ENCODE measurements around the gene C6orf132. TPM values are rescaled to one million over a fixed set of nuclear protein-coding genes. Genes with fewer than 3 reads are reported as not detected.

C6orf132 gene
- total RNA-seq, 1 donor from 2014 or later: 11.3 TPM

GRCh38 chr6:42128460-42129359 lies 13.7 kb downstream of the C6orf132 start:
- H3K36me3 ChIP-seq (ENCODE audit: control insufficient read depth, insufficient read depth, low read length): peaks cover 46% of the 10 kb centered on the region
- DNase-seq (ENCODE audit: low read depth) (no peak), FAIRE-seq (no peak)
- TF ChIP-seq CTCF (IDR thresholded peaks at IDR 0.05; ENCODE audit: insufficient read depth, low read length, severe bottlenecking): no peak
- H3K27me3 ChIP-seq (ENCODE audit: control insufficient read depth, insufficient read depth, low read length): no peaks in the 10 kb centered on the region
- no peak overlapping the region for H3K4me3 ChIP-seq (ENCODE audit: low read depth, low read length)

- H3K36me3 ChIP-seq (ENCODE audit: control insufficient read depth, insufficient read depth, low read length): peaks cover 38% of the 10 kb centered on the region
- FAIRE-seq (no peak), DNase-seq (ENCODE audit: low read depth) (no peak)
- no peak for TF ChIP-seq CTCF (IDR thresholded peaks at IDR 0.05; ENCODE audit: insufficient read depth, low read length, severe bottlenecking)
- no peak overlapping the region for H3K4me3 ChIP-seq (ENCODE audit: low read depth, low read length)
- no peaks in the 10 kb centered on the region for H3K27me3 ChIP-seq (ENCODE audit: control insufficient read depth, insufficient read depth, low read length)
Observed at GRCh38 chr6:42125663-42126062, 16.8 kb downstream of the C6orf132 start.

GRCh38 chr6:42125231-42125630 lies 17.2 kb downstream of the C6orf132 start:
- no peak for DNase-seq (ENCODE audit: low read depth)
- no peak for TF ChIP-seq CTCF (IDR thresholded peaks at IDR 0.05; ENCODE audit: insufficient read depth, low read length, severe bottlenecking)
- peaks cover 37% of the 10 kb centered on the region for H3K36me3 ChIP-seq (ENCODE audit: control insufficient read depth, insufficient read depth, low read length)
- no peak for FAIRE-seq
- no peaks in the 10 kb centered on the region for H3K27me3 ChIP-seq (ENCODE audit: control insufficient read depth, insufficient read depth, low read length)
- no peak overlapping the region for H3K4me3 ChIP-seq (ENCODE audit: low read depth, low read length)

GRCh38 chr6:42124223-42124836 lies 18.1 kb downstream of the C6orf132 start:
- TF ChIP-seq CTCF (IDR thresholded peaks at IDR 0.05; ENCODE audit: insufficient read depth, low read length, severe bottlenecking): no peak
- no peak for FAIRE-seq
- Histone ChIP-seq H3K36me3 (ENCODE audit: control insufficient read depth, insufficient read depth, low read length) (peaks cover 29% of the 10 kb centered on the region), H3K4me3 (ENCODE audit: low read depth, low read length) (no peak overlapping the region), H3K27me3 (ENCODE audit: control insufficient read depth, insufficient read depth, low read length) (no peaks in the 10 kb centered on the region)
- no peak for DNase-seq (ENCODE audit: low read depth)

- H3K27me3 ChIP-seq (ENCODE audit: control insufficient read depth, insufficient read depth, low read length): no peaks in the 10 kb centered on the region
- no peak for TF ChIP-seq CTCF (IDR thresholded peaks at IDR 0.05; ENCODE audit: insufficient read depth, low read length, severe bottlenecking)
- H3K4me3 ChIP-seq (ENCODE audit: low read depth, low read length): no peak overlapping the region
- FAIRE-seq: no peak
- peaks cover 21% of the 10 kb centered on the region for H3K36me3 ChIP-seq (ENCODE audit: control insufficient read depth, insufficient read depth, low read length)
- DNase-seq (ENCODE audit: low read depth): no peak
Observed at GRCh38 chr6:42123379-42124103, 18.9 kb downstream of the C6orf132 start.
